ENCODE results near the gene ACP3.
"Not testable (repeated sequence)": the region's sequence is repeated elsewhere in the genome, so short reads cannot be mapped to it uniquely, and the experiment has no call there.

ACP3 gene

GRCh38 chr3:132310057-132310456, 7.2 kb upstream of the ACP3 start:
- H3K9me3 ChIP-seq (replicated peaks; ENCODE audit: insufficient read depth, low read length); H3K27me3 ChIP-seq (replicated peaks; ENCODE audit: insufficient read depth, low read length); H3K9me2 ChIP-seq (replicated peaks; ENCODE audit: insufficient read depth, low read length); H2AFZ ChIP-seq (ENCODE audit: low read length); H3K9ac ChIP-seq (ENCODE audit: low read length); DNase-seq; H3F3A ChIP-seq (ENCODE audit: insufficient read depth, low read length); H3K36me3 ChIP-seq (replicated peaks; ENCODE audit: insufficient read depth, low read length); H4K20me1 ChIP-seq (ENCODE audit: insufficient read depth, low read length); H3K4me3 ChIP-seq (ENCODE audit: low read length); H3K27ac ChIP-seq (ENCODE audit: low read length); H3K4me2 ChIP-seq (ENCODE audit: low read depth, low read length); H3K79me2 ChIP-seq (ENCODE audit: low read length); H3K4me1 ChIP-seq (ENCODE audit: low read length): not testable (repeated sequence)

GRCh38 chr3:132311316-132311715, 5.9 kb upstream of the ACP3 start:
- no peaks in the 10 kb centered on the region for H3K36me3 ChIP-seq (replicated peaks; ENCODE audit: insufficient read depth, low read length)
- H2AFZ ChIP-seq (ENCODE audit: low read length): no peak overlapping the region
- H3K27ac ChIP-seq (ENCODE audit: low read length): no peak overlapping the region
- no peaks in the 10 kb centered on the region for H3K9me2 ChIP-seq (replicated peaks; ENCODE audit: insufficient read depth, low read length)
- H3K27me3 ChIP-seq (replicated peaks; ENCODE audit: insufficient read depth, low read length): no peaks in the 10 kb centered on the region
- no peak for DNase-seq
- TF ChIP-seq CTCF (IDR thresholded peaks at IDR 0.05; ENCODE audit: low read length): no peak
- no peak for TF ChIP-seq EZH2 (optimal IDR thresholded peaks at IDR 0.05; ENCODE audit: low read depth, low read length)
- TF ChIP-seq EZH2phosphoT487 (IDR thresholded peaks at IDR 0.05; ENCODE audit: low read length): no peak
- H4K20me1 ChIP-seq (ENCODE audit: insufficient read depth, low read length): no peaks in the 10 kb centered on the region
- no peaks in the 10 kb centered on the region for H3K4me1 ChIP-seq (ENCODE audit: low read length)
- no peaks in the 10 kb centered on the region for H3F3A ChIP-seq (ENCODE audit: insufficient read depth, low read length)
- H3K4me2 ChIP-seq (ENCODE audit: low read depth, low read length): no peak overlapping the region
- H3K9ac ChIP-seq (ENCODE audit: low read length): no peak overlapping the region
- no peaks in the 10 kb centered on the region for H3K79me2 ChIP-seq (ENCODE audit: low read length)
- no peak overlapping the region for H3K4me3 ChIP-seq (ENCODE audit: low read length)
- H3K9me3 ChIP-seq (replicated peaks; ENCODE audit: insufficient read depth, low read length): no peaks in the 10 kb centered on the region

GRCh38 chr3:132311841-132312240, 5.4 kb upstream of the ACP3 start:
- no peaks in the 10 kb centered on the region for H3K27me3 ChIP-seq (replicated peaks; ENCODE audit: insufficient read depth, low read length)
- no peaks in the 10 kb centered on the region for H3K4me1 ChIP-seq (ENCODE audit: low read length)
- no peaks in the 10 kb centered on the region for H4K20me1 ChIP-seq (ENCODE audit: insufficient read depth, low read length)
- TF ChIP-seq EZH2 (optimal IDR thresholded peaks at IDR 0.05; ENCODE audit: low read depth, low read length) (no peak), CTCF (IDR thresholded peaks at IDR 0.05; ENCODE audit: low read length) (no peak), EZH2phosphoT487 (IDR thresholded peaks at IDR 0.05; ENCODE audit: low read length) (no peak)
- H3K9ac ChIP-seq (ENCODE audit: low read length): no peak overlapping the region
- H3K9me3 ChIP-seq (replicated peaks; ENCODE audit: insufficient read depth, low read length): no peaks in the 10 kb centered on the region
- H3K9me2 ChIP-seq (replicated peaks; ENCODE audit: insufficient read depth, low read length): no peaks in the 10 kb centered on the region
- no peaks in the 10 kb centered on the region for H3F3A ChIP-seq (ENCODE audit: insufficient read depth, low read length)
- H3K36me3 ChIP-seq (replicated peaks; ENCODE audit: insufficient read depth, low read length): no peaks in the 10 kb centered on the region
- H3K4me2 ChIP-seq (ENCODE audit: low read depth, low read length): no peak overlapping the region
- DNase-seq: no peak
- no peaks in the 10 kb centered on the region for H3K79me2 ChIP-seq (ENCODE audit: low read length)
- H2AFZ ChIP-seq (ENCODE audit: low read length): no peak overlapping the region
- no peak overlapping the region for H3K4me3 ChIP-seq (ENCODE audit: low read length)
- no peak overlapping the region for H3K27ac ChIP-seq (ENCODE audit: low read length)

DNA sequence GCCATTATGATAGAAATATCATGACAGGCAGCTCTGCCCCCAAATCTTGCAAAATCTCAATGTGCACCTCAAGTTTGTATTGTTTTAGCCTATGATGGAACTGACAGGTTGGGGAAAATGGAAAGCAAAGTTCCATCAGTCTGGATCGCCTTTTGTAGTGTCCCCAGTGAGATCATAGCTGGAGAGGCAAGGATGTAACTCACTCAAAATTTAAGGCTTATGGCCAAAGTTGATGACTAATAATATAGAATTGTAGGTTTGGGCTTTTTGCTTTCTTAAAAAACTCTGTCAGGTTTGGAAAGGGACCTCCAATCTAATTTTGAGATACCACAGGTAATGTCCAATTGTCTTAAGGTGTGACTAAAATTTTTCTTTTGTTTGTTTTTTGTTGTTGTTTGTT, 1.4 kb upstream of the ACP3 start:
- Histone ChIP-seq H3K9me3 (replicated peaks; ENCODE audit: insufficient read depth, low read length) (no peaks in the 10 kb centered on the region), H3F3A (ENCODE audit: insufficient read depth, low read length) (no peaks in the 10 kb centered on the region), H2AFZ (ENCODE audit: low read length) (no peak overlapping the region), H3K27me3 (replicated peaks; ENCODE audit: insufficient read depth, low read length) (no peaks in the 10 kb centered on the region), H3K9me2 (replicated peaks; ENCODE audit: insufficient read depth, low read length) (no peaks in the 10 kb centered on the region), H3K36me3 (replicated peaks; ENCODE audit: insufficient read depth, low read length) (no peaks in the 10 kb centered on the region), H3K4me2 (ENCODE audit: low read depth, low read length) (no peak overlapping the region), H3K27ac (ENCODE audit: low read length) (no peak overlapping the region), H3K4me1 (ENCODE audit: low read length) (no peaks in the 10 kb centered on the region), H4K20me1 (ENCODE audit: insufficient read depth, low read length) (no peaks in the 10 kb centered on the region), H3K79me2 (ENCODE audit: low read length) (no peaks in the 10 kb centered on the region), H3K4me3 (ENCODE audit: low read length) (no peak overlapping the region), H3K9ac (ENCODE audit: low read length) (no peak overlapping the region)
- no peak for DNase-seq
- TF ChIP-seq EZH2phosphoT487 (IDR thresholded peaks at IDR 0.05; ENCODE audit: low read length) (no peak), CTCF (IDR thresholded peaks at IDR 0.05; ENCODE audit: low read length) (no peak), EZH2 (optimal IDR thresholded peaks at IDR 0.05; ENCODE audit: low read depth, low read length) (no peak)

Measured in MM.1S (cell line).